GM12878 (cell line): Measurements from ENCODE around the gene FAM107A. TPM values are rescaled to one million over a fixed set of nuclear protein-coding genes. Genes with fewer than 3 reads are reported as not detected.

ENCODE experiments used
- ATAC-seq: fragments of 200-7000 bp; cut with Tn5 transposase; 3 replicates; pipeline ENCODE4 v1.9.1; 2020; ENCODE audit warnings: mild to moderate bottlenecking, moderate library complexity
- BruUV-seq: library from RNA; stranded (reverse); fragments of 400-500 nt; replicated peaks from 2 replicates; lab custom pipeline; 2021; lab: Mats Ljungman, UMichigan
- CTCF ChIA-PET: fragments of 300-600 bp; sonication (Branson Sonifier 250); formaldehyde crosslinking; extraction: SDS; loops from one replicate; lab custom pipeline; 2021; ENCODE audit warnings: inconsistent platforms; lab: Yijun Ruan, JAX
- POLR2A ChIA-PET: fragments of 350-600 bp; formaldehyde crosslinking; extraction: SDS; loops from one replicate; lab custom pipeline; 2021; ENCODE audit warnings: inconsistent platforms; lab: Charles Lee
- RAD21 ChIA-PET: fragments of 300-600 bp; sonication (Branson Sonifier 250); formaldehyde crosslinking; loops from one replicate; lab custom pipeline; 2023; ENCODE audit warnings: antibody characterized with exemption; ENCODE audit not compliant: unreplicated experiment; lab: Charles Lee
- SMC1A ChIA-PET: fragments of 300-600 bp; sonication (Branson Sonifier 250); formaldehyde crosslinking; loops from one replicate; lab custom pipeline; 2023; ENCODE audit not compliant: unreplicated experiment, uncharacterized antibody; lab: Charles Lee
- DNase-seq: peaks from one replicate; pipeline ENCODE4 v3.0.0-alpha.2; 2011; ENCODE audit warnings: low read depth, low spot score
- FAIRE-seq: peaks from 3 replicates; lab custom pipeline; 2011; peaks lifted over from hg19 to GRCh38; lab: Jason Lieb, UNC
- H2AFZ ChIP-seq: 2 replicates; pipeline ENCODE4 v1.6.0; 2011; ENCODE audit warnings: low read depth, low read length, control low read depth; ENCODE audit not compliant: control insufficient read depth
- H3K27ac ChIP-seq: 2 replicates; pipeline ENCODE4 v1.5.1; 2011; ENCODE audit warnings: control low read depth; ENCODE audit not compliant: control insufficient read depth, insufficient read depth
- H3K27me3 ChIP-seq, 2 experiments: replicated peaks in 1 of 2; 2 replicates each; pipeline versions ENCODE4 v1.6.0 to v1.6.1; 2011; ENCODE audit warnings: low read length in 1 of 2; ENCODE audit not compliant: control insufficient read depth in 2 of 2, insufficient read depth in 2 of 2
- H3K36me3 ChIP-seq, 2 experiments: 2 replicates each; pipeline ENCODE4 v1.5.1; 2011; ENCODE audit warnings: low read length in 1 of 2; ENCODE audit not compliant: control insufficient read depth in 2 of 2, insufficient read depth in 2 of 2
- H3K4me1 ChIP-seq: 2 replicates; pipeline ENCODE4 v1.6.1; 2011; ENCODE audit warnings: mild to moderate bottlenecking, low read length, moderate library complexity, mixed read lengths; ENCODE audit not compliant: control insufficient read depth, insufficient read depth
- H3K4me2 ChIP-seq: 2 replicates; pipeline ENCODE4 v1.6.0; 2011; ENCODE audit warnings: control low read depth; ENCODE audit not compliant: control insufficient read depth, insufficient read depth
- H3K4me3 ChIP-seq: fragments of 200-600 bp; sonication (generic); 2 replicates; pipeline ENCODE4 v1.5.1; 2016
- H3K79me2 ChIP-seq: 2 replicates; pipeline ENCODE4 v1.6.0; 2011; ENCODE audit warnings: low read length; ENCODE audit not compliant: control insufficient read depth, insufficient read depth
- H3K9ac ChIP-seq: 2 replicates; pipeline ENCODE4 v1.8.0; 2011; ENCODE audit warnings: low read length, control low read depth, mixed read lengths; ENCODE audit not compliant: control insufficient read depth, insufficient read depth
- H3K9me3 ChIP-seq: replicated peaks from 3 replicates; pipeline ENCODE4 v1.5.1; 2011; ENCODE audit warnings: mild to moderate bottlenecking, low read length; ENCODE audit not compliant: control insufficient read depth, insufficient read depth
- H4K20me1 ChIP-seq: 2 replicates; pipeline ENCODE4 v1.6.0; 2011; ENCODE audit not compliant: control insufficient read depth, insufficient read depth
- ASH2L ChIP-seq: fragments of 300-600, 200-600 bp; sonication (generic); IDR thresholded peaks from 2 replicates; pipeline ENCODE4 v1.6.1; 2017; ENCODE audit warnings: low read depth, mild to moderate bottlenecking, borderline replicate concordance
- FOXK2 ChIP-seq: fragments of 450-650 bp; IDR thresholded peaks from 2 replicates; pipeline ENCODE4 v1.6.1; 2017; ENCODE audit warnings: mild to moderate bottlenecking, moderate library complexity
- GABPA ChIP-seq: IDR thresholded peaks from 2 replicates; pipeline ENCODE4 v1.6.1; 2014; ENCODE audit warnings: antibody characterized with exemption, low read depth, mild to moderate bottlenecking, inconsistent platforms
- HDAC2 ChIP-seq: fragments of 200-600 bp; sonication (generic); IDR thresholded peaks from 2 replicates; pipeline ENCODE4 v1.6.1; 2017
- MEF2A ChIP-seq: IDR thresholded peaks from 2 replicates; pipeline ENCODE4 v1.6.1; 2011; ENCODE audit warnings: low read depth, mild to moderate bottlenecking, low read length, moderate library complexity; ENCODE audit not compliant: insufficient read depth
- NRF1 ChIP-seq: conservative IDR thresholded peaks from 2 replicates; pipeline ENCODE4 v1.6.1; 2011; ENCODE audit warnings: mild to moderate bottlenecking, low read depth, low read length, improper control_type of control experiment
- RB1 ChIP-seq: fragments of 450-650 bp; formaldehyde crosslinking; IDR thresholded peaks from 2 replicates; pipeline ENCODE4 v1.6.1; 2017; ENCODE audit warnings: mild to moderate bottlenecking, borderline replicate concordance
- RCOR1 ChIP-seq: conservative IDR thresholded peaks from 2 replicates; pipeline ENCODE4 v1.6.1; 2012; ENCODE audit warnings: low read depth, low read length, improper control_type of control experiment
- RELA ChIP-seq: fragments of 450-650 bp; IDR thresholded peaks from 2 replicates; pipeline ENCODE4 v1.8.0; 2014; ENCODE audit warnings: borderline replicate concordance; ENCODE audit not compliant: partially characterized antibody
- RUNX3 ChIP-seq: IDR thresholded peaks from 2 replicates; pipeline ENCODE4 v1.6.1; 2012; ENCODE audit warnings: low read length, inconsistent platforms
- SIX5 ChIP-seq: IDR thresholded peaks from 2 replicates; pipeline ENCODE4 v1.6.1; 2011; ENCODE audit warnings: mild to moderate bottlenecking, low read depth, low read length, moderate library complexity; ENCODE audit not compliant: severe bottlenecking
- TBL1XR1 ChIP-seq: IDR thresholded peaks from 2 replicates; pipeline ENCODE4 v1.6.1; 2012; ENCODE audit warnings: low read depth, low read length, improper control_type of control experiment
- ZBED1 ChIP-seq: IDR thresholded peaks from 2 replicates; pipeline ENCODE4 v1.6.1; 2016; ENCODE audit warnings: borderline replicate concordance
- WGBS: methylation state at CpG from one replicate; pipeline ENCODE4 v1.1.6; 2016; ENCODE audit warnings: low lambda C conversion rate; ENCODE audit not compliant: insufficient replicate concordance, insufficient coverage; ENCODE audit errors: missing lambda C conversion rate; 5-methylcytosine and 5-hydroxymethylcytosine counted together
- in situ Hi-C: fragments of 300-500 bp; cut with MboI; formaldehyde crosslinking; loops from 9 replicates; pipeline ENCODE4 v1.14.3; 2018; ENCODE audit warnings: mixed read lengths
- intact Hi-C: fragments of 100-400 bp; cut with micrococcal nuclease; formaldehyde crosslinking; loops from one replicate; pipeline ENCODE4 v1.14.2; 2022; ENCODE audit not compliant: unreplicated experiment
- polyA plus RNA-seq, 11 experiments: library from polyadenylated mRNA; depleted of rRNA in 4 of 11; unstranded in 6 of 11; stranded (reverse) in 5 of 11; fragments of >200 nt; fragmentation: Nextera tagmentation in 4 of 11; fragmentation: Illumina TruSeq in 1 of 11; extraction: Ambion mirVana in 4 of 11; extraction: Trizol in 1 of 11; gene quantifications; 1 replicate in 1 of 11; 2 replicates in 10 of 11; pipeline versions ENCODE4 v1.2.1 to v1.2.3, GENCODE V29; 2011 to 2016; ENCODE audit warnings: inconsistent platforms in 2 of 11, missing spikeins in 2 of 11, low read depth in 1 of 11
- total RNA-seq, 4 experiments: library from RNA; depleted of rRNA in 3 of 4; stranded (reverse); fragments of >200 nt in 3 of 4; fragmentation: Illumina TruSeq in 1 of 4; extraction: Trizol in 1 of 4; gene quantifications; 2 replicates each; pipeline versions ENCODE4 v1.2.1 to v1.2.3, GENCODE V29; 2013 to 2021
- TF ChIP-seq, protein P1 (sequence below): IDR thresholded peaks from 2 replicates; pipeline ENCODE4 v1.6.1; 2011; ENCODE audit warnings: borderline replicate concordance, low read depth, mild to moderate bottlenecking, moderate library complexity, low read length; ENCODE audit not compliant: insufficient read depth, poor library complexity, severe bottlenecking
- TF ChIP-seq, protein P2 (sequence below): fragments of 450-650 bp; IDR thresholded peaks from 2 replicates; pipeline ENCODE4 v1.6.1; 2018; ENCODE audit warnings: borderline replicate concordance, mild to moderate bottlenecking; ENCODE audit not compliant: partially characterized antibody

FAM107A gene
- total and polyA plus RNA-seq, 10 of the 15 experiments (the other 5 are each of a cell fraction or from before 2014, with no cell fraction given) = not detected

DNA sequence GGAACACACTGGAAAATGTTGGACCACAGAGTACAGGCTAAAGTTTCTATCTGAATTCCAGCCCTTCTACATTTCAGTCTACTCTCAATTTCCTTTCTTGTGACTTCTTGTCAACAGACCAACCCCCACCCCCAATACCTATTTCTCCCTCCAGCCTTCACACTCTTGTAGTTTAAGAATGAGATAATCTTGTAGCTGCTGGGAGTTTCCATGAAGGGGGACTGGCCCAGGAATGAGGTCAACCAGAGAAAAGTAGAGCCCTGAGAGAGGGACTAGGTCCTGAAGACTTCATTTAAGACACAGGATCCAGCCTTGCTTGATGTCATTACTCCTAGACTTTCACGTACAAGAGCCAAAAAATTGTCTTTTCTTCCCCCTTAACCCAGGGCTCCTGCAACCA lies 29.5 kb upstream of the FAM107A start:
- BruUV-seq = no TSS peak

DNA sequence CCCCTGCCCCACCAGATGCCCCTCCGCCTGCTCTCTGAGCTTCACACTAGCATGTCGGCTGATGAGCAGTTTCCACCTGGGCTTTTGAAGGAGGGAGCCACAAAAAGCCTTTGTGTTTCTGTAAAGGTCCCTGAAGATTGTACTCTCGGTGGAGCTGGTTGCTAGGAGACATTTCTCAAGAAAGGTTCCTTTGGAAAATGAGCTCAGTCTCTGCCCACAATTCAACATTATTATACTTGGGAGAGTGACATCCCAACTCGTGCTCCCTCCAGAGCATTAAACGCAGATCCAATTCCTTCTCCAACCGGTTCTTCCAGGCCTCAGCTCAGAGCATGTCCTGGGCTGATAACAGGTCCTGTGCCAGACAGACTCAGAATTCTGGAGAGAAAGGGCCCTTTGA lies 26.8 kb upstream of the FAM107A start:
- no peak for ATAC-seq
- no TSS peak for BruUV-seq
- RAD21 ChIA-PET = no interaction called here
- H3K79me2 ChIP-seq = no peaks in the 10 kb centered on the region
- no peaks in the 10 kb centered on the region for H3K4me1 ChIP-seq
- H3K4me2 ChIP-seq = no peak overlapping the region
- no peaks in the 10 kb centered on the region; the same call in 2 of the 3 replicates for H3K9me3 ChIP-seq
- in situ Hi-C loops = no loop called here
- H3K4me3 ChIP-seq = no peak overlapping the region
- SMC1A ChIA-PET = no interaction called here
- no peak for FAIRE-seq
- no peak for DNase-seq
- WGBS = 45% methylated on average over 6 of the region's 6 CpGs
- POLR2A ChIA-PET = no interaction called here
- no peak overlapping the region for H3K27ac ChIP-seq
- H3K27me3 ChIP-seq = no peaks in the 10 kb centered on the region; a peak in 2 of 4 replicates
- intact Hi-C loops = no loop called here
- H2AFZ ChIP-seq = no peak overlapping the region
- CTCF ChIA-PET = no interaction called here
- H4K20me1 ChIP-seq = no peaks in the 10 kb centered on the region
- no peaks in the 10 kb centered on the region for H3K36me3 ChIP-seq
- H3K9ac ChIP-seq = no peak overlapping the region
- TF ChIP-seq, protein P1, sequence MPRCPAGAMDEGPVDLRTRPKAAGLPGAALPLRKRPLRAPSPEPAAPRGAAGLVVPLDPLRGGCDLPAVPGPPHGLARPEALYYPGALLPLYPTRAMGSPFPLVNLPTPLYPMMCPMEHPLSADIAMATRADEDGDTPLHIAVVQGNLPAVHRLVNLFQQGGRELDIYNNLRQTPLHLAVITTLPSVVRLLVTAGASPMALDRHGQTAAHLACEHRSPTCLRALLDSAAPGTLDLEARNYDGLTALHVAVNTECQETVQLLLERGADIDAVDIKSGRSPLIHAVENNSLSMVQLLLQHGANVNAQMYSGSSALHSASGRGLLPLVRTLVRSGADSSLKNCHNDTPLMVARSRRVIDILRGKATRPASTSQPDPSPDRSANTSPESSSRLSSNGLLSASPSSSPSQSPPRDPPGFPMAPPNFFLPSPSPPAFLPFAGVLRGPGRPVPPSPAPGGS = no peak
- no peak for TF ChIP-seq HDAC2
- no peak for TF ChIP-seq SIX5
- TF ChIP-seq NRF1 = no peak
- TF ChIP-seq RB1 = no peak
- TF ChIP-seq, protein P2, sequence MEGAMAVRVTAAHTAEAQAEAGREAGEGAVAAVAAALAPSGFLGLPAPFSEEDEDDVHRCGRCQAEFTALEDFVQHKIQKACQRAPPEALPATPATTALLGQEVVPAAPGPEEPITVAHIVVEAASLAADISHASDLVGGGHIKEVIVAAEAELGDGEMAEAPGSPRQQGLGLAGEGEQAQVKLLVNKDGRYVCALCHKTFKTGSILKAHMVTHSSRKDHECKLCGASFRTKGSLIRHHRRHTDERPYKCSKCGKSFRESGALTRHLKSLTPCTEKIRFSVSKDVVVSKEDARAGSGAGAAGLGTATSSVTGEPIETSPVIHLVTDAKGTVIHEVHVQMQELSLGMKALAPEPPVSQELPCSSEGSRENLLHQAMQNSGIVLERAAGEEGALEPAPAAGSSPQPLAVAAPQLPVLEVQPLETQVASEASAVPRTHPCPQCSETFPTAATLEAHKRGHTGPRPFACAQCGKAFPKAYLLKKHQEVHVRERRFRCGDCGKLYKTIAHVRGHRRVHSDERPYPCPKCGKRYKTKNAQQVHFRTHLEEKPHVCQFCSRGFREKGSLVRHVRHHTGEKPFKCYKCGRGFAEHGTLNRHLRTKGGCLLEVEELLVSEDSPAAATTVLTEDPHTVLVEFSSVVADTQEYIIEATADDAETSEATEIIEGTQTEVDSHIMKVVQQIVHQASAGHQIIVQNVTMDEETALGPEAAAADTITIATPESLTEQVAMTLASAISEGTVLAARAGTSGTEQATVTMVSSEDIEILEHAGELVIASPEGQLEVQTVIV = no peak
- TF ChIP-seq RCOR1 = no peak
- TF ChIP-seq TBL1XR1 = no peak
- no peak for TF ChIP-seq FOXK2
- TF ChIP-seq MEF2A = no peak
- TF ChIP-seq ASH2L = no peak
- no peak for TF ChIP-seq RELA
- TF ChIP-seq GABPA = no peak

More for the DNA sequence above, 29.5 kb upstream of the FAM107A start:
- TF ChIP-seq ZBED1 (no peak), RUNX3 (peak; percentile 14; the same call in 1 of the 2 replicates)
- H3K4me3 ChIP-seq = no peak overlapping the region
- 87% methylated on average over 1 of the region's 1 CpG for WGBS
- in situ Hi-C loops = no loop called here
- no peaks in the 10 kb centered on the region for H4K20me1 ChIP-seq
- no peaks in the 10 kb centered on the region; a peak in 1 of 4 replicates for H3K27me3 ChIP-seq
- peak; percentile 35 for FAIRE-seq
- no peaks in the 10 kb centered on the region for H3K36me3 ChIP-seq
- no peak overlapping the region for H3K9ac ChIP-seq
- no peak overlapping the region for H3K4me2 ChIP-seq
- SMC1A ChIA-PET = interaction anchor here (0.9 kb wide), 1 partner anchor 9 kb away, joined by 3 read pairs; no protein-coding TSS in a partner anchor
- H3K79me2 ChIP-seq = no peaks in the 10 kb centered on the region
- peak; percentile 60 for ATAC-seq
- no peaks in the 10 kb centered on the region; the same call in 2 of the 3 replicates for H3K9me3 ChIP-seq
- RAD21 ChIA-PET = no interaction called here
- no peak for DNase-seq
- intact Hi-C loops = no loop called here
- H3K27ac ChIP-seq = no peak overlapping the region
- POLR2A ChIA-PET = interaction anchor here (0.5 kb wide), 1 partner anchor 46 kb away, joined by 5 read pairs; no protein-coding TSS in a partner anchor
- CTCF ChIA-PET = interaction anchor here (0.8 to 1.3 kb wide), 3 partner anchors 9 to 23 kb away, joined by 3 to 5 read pairs (median 4); no protein-coding TSS in a partner anchor
- peaks cover 5% of the 10 kb centered on the region; the same call in 1 of the 2 replicates for H3K4me1 ChIP-seq
- no peak overlapping the region for H2AFZ ChIP-seq
